ENCODE measurements around the gene PHF21A. TPM values are rescaled to one million over a fixed set of nuclear protein-coding genes. Genes with fewer than 3 reads are reported as not detected.
"Not testable (repeated sequence)": the region's sequence is repeated elsewhere in the genome, so short reads cannot be mapped to it uniquely, and the experiment has no call there.

PHF21A gene
- total RNA-seq, 1 donor from 2014 or later: 69.3 TPM

DNA sequence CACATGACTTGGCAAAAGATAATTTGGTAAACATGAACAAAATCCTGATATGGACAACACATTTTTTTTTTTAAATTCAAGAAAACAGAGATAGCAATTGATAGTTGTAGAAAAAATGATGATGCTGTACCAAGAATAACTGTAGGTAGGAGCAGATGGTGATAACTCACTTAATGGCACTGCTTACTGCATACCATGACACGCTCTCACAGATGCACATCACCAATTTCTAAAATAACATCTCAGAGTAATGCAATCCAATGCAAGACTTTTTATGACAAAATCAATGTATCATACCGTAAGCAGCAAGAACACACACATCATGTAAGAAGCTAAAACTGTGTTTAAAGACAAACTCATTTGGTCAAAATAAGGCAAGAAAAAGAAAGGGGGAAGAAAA is 102.6 kb downstream of the PHF21A start:
- no peaks in the 10 kb centered on the region for H3K36me3 ChIP-seq (ENCODE audit: insufficient read depth, low read length)
- no peaks in the 10 kb centered on the region for H3K79me2 ChIP-seq (ENCODE audit: insufficient read depth, low read length)
- Mint-ChIP-seq H3K36me3 (ENCODE audit: low read depth, unreplicated experiment) (peaks cover 6% of the 10 kb centered on the region), H3K9me3 (ENCODE audit: unreplicated experiment) (no peaks in the 10 kb centered on the region), H3K27ac (ENCODE audit: unreplicated experiment) (no peak overlapping the region), H3K4me1 (ENCODE audit: low read depth, unreplicated experiment) (no peaks in the 10 kb centered on the region), H3K27me3 (ENCODE audit: low read depth, unreplicated experiment) (no peaks in the 10 kb centered on the region), H3K4me3 (ENCODE audit: unreplicated experiment) (no peak overlapping the region)
- no peak overlapping the region for H3K4me2 ChIP-seq (ENCODE audit: low read length)
- no peaks in the 10 kb centered on the region for H3K9me3 ChIP-seq (ENCODE audit: insufficient read depth, low read depth, low read length)
- H3K9ac ChIP-seq (ENCODE audit: low read length): no peak overlapping the region
- no peak for TF ChIP-seq EZH2 (IDR thresholded peaks at IDR 0.05; ENCODE audit: insufficient read depth, low read length)
- TF ChIP-seq, protein P1, sequence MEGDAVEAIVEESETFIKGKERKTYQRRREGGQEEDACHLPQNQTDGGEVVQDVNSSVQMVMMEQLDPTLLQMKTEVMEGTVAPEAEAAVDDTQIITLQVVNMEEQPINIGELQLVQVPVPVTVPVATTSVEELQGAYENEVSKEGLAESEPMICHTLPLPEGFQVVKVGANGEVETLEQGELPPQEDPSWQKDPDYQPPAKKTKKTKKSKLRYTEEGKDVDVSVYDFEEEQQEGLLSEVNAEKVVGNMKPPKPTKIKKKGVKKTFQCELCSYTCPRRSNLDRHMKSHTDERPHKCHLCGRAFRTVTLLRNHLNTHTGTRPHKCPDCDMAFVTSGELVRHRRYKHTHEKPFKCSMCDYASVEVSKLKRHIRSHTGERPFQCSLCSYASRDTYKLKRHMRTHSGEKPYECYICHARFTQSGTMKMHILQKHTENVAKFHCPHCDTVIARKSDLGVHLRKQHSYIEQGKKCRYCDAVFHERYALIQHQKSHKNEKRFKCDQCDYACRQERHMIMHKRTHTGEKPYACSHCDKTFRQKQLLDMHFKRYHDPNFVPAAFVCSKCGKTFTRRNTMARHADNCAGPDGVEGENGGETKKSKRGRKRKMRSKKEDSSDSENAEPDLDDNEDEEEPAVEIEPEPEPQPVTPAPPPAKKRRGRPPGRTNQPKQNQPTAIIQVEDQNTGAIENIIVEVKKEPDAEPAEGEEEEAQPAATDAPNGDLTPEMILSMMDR (IDR thresholded peaks at IDR 0.05; ENCODE audit: insufficient read depth, low read depth, low read length): no peak
- peak; percentile 75 for FAIRE-seq
- no peak overlapping the region for H2AFZ ChIP-seq (ENCODE audit: low read depth, low read length)
- H3K4me1 ChIP-seq (ENCODE audit: insufficient read depth, low read length): no peaks in the 10 kb centered on the region
- no peak for DNase-seq (ENCODE audit: low read depth)
- no peak overlapping the region for H3K4me3 ChIP-seq (ENCODE audit: insufficient read depth, low read depth, low read length)
- peaks cover 23% of the 10 kb centered on the region for H4K20me1 ChIP-seq (ENCODE audit: insufficient read depth, low read length)
- H3K27me3 ChIP-seq (ENCODE audit: insufficient read depth, low read length): no peaks in the 10 kb centered on the region
- H3K27ac ChIP-seq (ENCODE audit: low read depth, low read length): no peak overlapping the region

DNA sequence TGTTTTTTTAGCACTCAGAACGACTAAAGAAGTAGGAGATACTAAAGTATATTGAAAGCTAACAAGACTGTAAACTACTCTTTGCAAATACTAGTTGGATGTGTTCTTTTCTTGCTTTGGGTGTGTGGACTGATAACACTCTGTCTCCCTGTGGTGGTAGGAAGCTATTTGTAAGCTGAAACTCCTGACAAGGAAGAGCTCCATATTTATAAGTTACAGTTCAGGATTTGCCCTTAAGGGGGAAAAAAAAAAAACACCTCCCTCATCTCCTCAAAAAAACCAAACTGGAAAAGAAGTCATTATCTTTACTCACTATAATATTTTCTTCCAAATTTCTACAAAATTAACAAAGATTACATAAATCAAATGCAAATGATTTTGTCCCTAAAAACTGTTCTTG is 103.9 kb downstream of the PHF21A start:
- H3K4me1 ChIP-seq (ENCODE audit: insufficient read depth, low read length): no peaks in the 10 kb centered on the region
- H2AFZ ChIP-seq (ENCODE audit: low read depth, low read length): no peak overlapping the region
- DNase-seq (ENCODE audit: low read depth) (no peak), FAIRE-seq (no peak)
- Mint-ChIP-seq H3K36me3 (ENCODE audit: low read depth, unreplicated experiment) (peaks cover 2% of the 10 kb centered on the region), H3K9me3 (ENCODE audit: unreplicated experiment) (no peaks in the 10 kb centered on the region), H3K27ac (ENCODE audit: unreplicated experiment) (peak overlapping the region; percentile 22), H3K4me1 (ENCODE audit: low read depth, unreplicated experiment) (no peaks in the 10 kb centered on the region), H3K27me3 (ENCODE audit: low read depth, unreplicated experiment) (no peaks in the 10 kb centered on the region), H3K4me3 (ENCODE audit: unreplicated experiment) (no peak overlapping the region)
- H4K20me1 ChIP-seq (ENCODE audit: insufficient read depth, low read length): peaks cover 32% of the 10 kb centered on the region
- H3K9ac ChIP-seq (ENCODE audit: low read length): no peak overlapping the region
- H3K4me2 ChIP-seq (ENCODE audit: low read length): no peak overlapping the region
- H3K9me3 ChIP-seq (ENCODE audit: insufficient read depth, low read depth, low read length): no peaks in the 10 kb centered on the region
- no peak overlapping the region for H3K4me3 ChIP-seq (ENCODE audit: insufficient read depth, low read depth, low read length)
- TF ChIP-seq, protein P1 (IDR thresholded peaks at IDR 0.05; ENCODE audit: insufficient read depth, low read depth, low read length): no peak
- TF ChIP-seq EZH2 (IDR thresholded peaks at IDR 0.05; ENCODE audit: insufficient read depth, low read length): no peak
- no peaks in the 10 kb centered on the region for H3K79me2 ChIP-seq (ENCODE audit: insufficient read depth, low read length)
- H3K27ac ChIP-seq (ENCODE audit: low read depth, low read length): no peak overlapping the region
- no peaks in the 10 kb centered on the region for H3K27me3 ChIP-seq (ENCODE audit: insufficient read depth, low read length)
- H3K36me3 ChIP-seq (ENCODE audit: insufficient read depth, low read length): no peaks in the 10 kb centered on the region

DNA sequence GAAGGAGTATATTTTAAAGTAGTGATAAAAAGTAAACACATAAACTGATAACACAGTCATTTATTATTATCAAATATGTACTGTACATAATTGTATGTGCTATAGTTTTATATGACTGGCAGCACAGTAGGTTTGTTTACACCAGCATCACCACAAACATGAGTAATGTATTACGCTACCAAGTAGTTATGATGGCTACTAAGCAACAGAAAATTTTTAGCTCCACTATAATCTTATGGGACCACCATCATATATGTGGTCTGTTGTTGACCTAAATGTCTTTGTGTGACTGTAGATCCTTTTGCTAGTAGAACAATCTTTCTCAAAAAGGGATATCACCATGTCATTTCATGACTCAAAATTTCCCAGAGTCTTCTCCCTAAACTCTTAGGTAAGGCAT is 105.3 kb downstream of the PHF21A start:
- no peaks in the 10 kb centered on the region for H3K79me2 ChIP-seq (ENCODE audit: insufficient read depth, low read length)
- TF ChIP-seq, protein P1 (IDR thresholded peaks at IDR 0.05; ENCODE audit: insufficient read depth, low read depth, low read length): no peak
- TF ChIP-seq EZH2 (IDR thresholded peaks at IDR 0.05; ENCODE audit: insufficient read depth, low read length): no peak
- peaks cover 32% of the 10 kb centered on the region for H4K20me1 ChIP-seq (ENCODE audit: insufficient read depth, low read length)
- no peak for FAIRE-seq
- Mint-ChIP-seq H3K36me3 (ENCODE audit: low read depth, unreplicated experiment) (peaks cover 2% of the 10 kb centered on the region), H3K9me3 (ENCODE audit: unreplicated experiment) (no peaks in the 10 kb centered on the region), H3K4me3 (ENCODE audit: unreplicated experiment) (no peak overlapping the region), H3K4me1 (ENCODE audit: low read depth, unreplicated experiment) (no peaks in the 10 kb centered on the region), H3K27ac (ENCODE audit: unreplicated experiment) (no peak overlapping the region), H3K27me3 (ENCODE audit: low read depth, unreplicated experiment) (no peaks in the 10 kb centered on the region)
- no peak overlapping the region for H3K27ac ChIP-seq (ENCODE audit: low read depth, low read length)
- H3K4me2 ChIP-seq (ENCODE audit: low read length): no peak overlapping the region
- no peak for DNase-seq (ENCODE audit: low read depth)
- H3K4me3 ChIP-seq (ENCODE audit: insufficient read depth, low read depth, low read length): no peak overlapping the region
- H3K27me3 ChIP-seq (ENCODE audit: insufficient read depth, low read length): no peaks in the 10 kb centered on the region
- no peaks in the 10 kb centered on the region for H3K4me1 ChIP-seq (ENCODE audit: insufficient read depth, low read length)
- H3K9me3 ChIP-seq (ENCODE audit: insufficient read depth, low read depth, low read length): no peaks in the 10 kb centered on the region
- H3K9ac ChIP-seq (ENCODE audit: low read length): no peak overlapping the region
- H2AFZ ChIP-seq (ENCODE audit: low read depth, low read length): no peak overlapping the region
- H3K36me3 ChIP-seq (ENCODE audit: insufficient read depth, low read length): no peaks in the 10 kb centered on the region

DNA sequence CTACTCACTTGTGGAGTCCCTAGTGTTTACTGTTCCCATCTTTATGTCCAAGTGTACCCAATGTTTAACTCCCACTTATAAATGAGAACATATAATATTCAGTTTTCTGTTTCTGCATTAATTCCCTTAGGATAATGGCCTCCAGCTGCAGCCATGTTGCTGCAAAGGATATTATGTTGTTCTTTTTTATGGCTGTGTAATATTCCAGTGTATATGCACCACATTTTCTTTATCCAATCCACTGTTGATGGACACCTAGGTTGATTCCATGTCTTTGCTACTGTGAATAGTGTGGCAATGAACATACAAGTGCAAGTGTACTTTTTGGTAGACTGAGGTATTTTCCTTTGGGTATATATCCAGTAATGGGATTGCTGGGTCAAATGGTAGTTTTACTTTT is 107.1 kb downstream of the PHF21A start:
- H3K9ac ChIP-seq (ENCODE audit: low read length); H3K27me3 Mint-ChIP-seq (ENCODE audit: low read depth, unreplicated experiment); H3K27me3 ChIP-seq (ENCODE audit: insufficient read depth, low read length); H3K27ac Mint-ChIP-seq (ENCODE audit: unreplicated experiment); FAIRE-seq; H3K4me2 ChIP-seq (ENCODE audit: low read length); H3K36me3 ChIP-seq (ENCODE audit: insufficient read depth, low read length); H3K4me3 Mint-ChIP-seq (ENCODE audit: unreplicated experiment); H3K4me1 ChIP-seq (ENCODE audit: insufficient read depth, low read length); H3K9me3 ChIP-seq (ENCODE audit: insufficient read depth, low read depth, low read length); H3K36me3 Mint-ChIP-seq (ENCODE audit: low read depth, unreplicated experiment); DNase-seq (ENCODE audit: low read depth); H3K4me1 Mint-ChIP-seq (ENCODE audit: low read depth, unreplicated experiment); H3K4me3 ChIP-seq (ENCODE audit: insufficient read depth, low read depth, low read length); H3K27ac ChIP-seq (ENCODE audit: low read depth, low read length); H2AFZ ChIP-seq (ENCODE audit: low read depth, low read length); H3K79me2 ChIP-seq (ENCODE audit: insufficient read depth, low read length); H3K9me3 Mint-ChIP-seq (ENCODE audit: unreplicated experiment): not testable (repeated sequence)
- peaks cover 36% of the 10 kb centered on the region for H4K20me1 ChIP-seq (ENCODE audit: insufficient read depth, low read length)

Data from astrocyte (in vitro differentiated cells and primary cell).